Bronchial epithelial cell (primary cell): ENCODE data around the gene TRMU. TPM values are rescaled to one million over a fixed set of nuclear protein-coding genes. Genes with fewer than 3 reads are reported as not detected.

Experiments used
- DNase-seq: peaks from one replicate; pipeline ENCODE4 v3.0.0-alpha.2; 2010; ENCODE audit warnings: low read depth
- FAIRE-seq: peaks from 2 replicates; lab custom pipeline; 2011; peaks lifted over from hg19 to GRCh38; lab: Jason Lieb, UNC
- H3K27me3 ChIP-seq: 2 replicates; pipeline ENCODE4 v1.5.1; 2011; ENCODE audit warnings: low read length; ENCODE audit not compliant: control insufficient read depth, insufficient read depth
- H3K36me3 ChIP-seq: 2 replicates; pipeline ENCODE4 v1.5.1; 2011; ENCODE audit warnings: low read length; ENCODE audit not compliant: control insufficient read depth, insufficient read depth
- H3K4me3 ChIP-seq: 2 replicates; pipeline ENCODE4 v1.5.1; 2011; ENCODE audit warnings: mild to moderate bottlenecking, low read depth, low read length, control low read depth
- total RNA-seq: library from RNA; depleted of rRNA; stranded (reverse); fragments of >200 nt; gene quantifications from 2 replicates; pipeline ENCODE4 v1.2.1, GENCODE V29; 2014
- TF ChIP-seq, protein P1 (sequence below): IDR thresholded peaks from 2 replicates; pipeline ENCODE4 v1.5.1; 2011; ENCODE audit warnings: mild to moderate bottlenecking, moderate library complexity, low read length, control low read depth, inconsistent platforms; ENCODE audit not compliant: insufficient read depth, severe bottlenecking

The TRMU gene
- total RNA-seq, 1 donor from 2014 or later = 38.7 TPM

DNA sequence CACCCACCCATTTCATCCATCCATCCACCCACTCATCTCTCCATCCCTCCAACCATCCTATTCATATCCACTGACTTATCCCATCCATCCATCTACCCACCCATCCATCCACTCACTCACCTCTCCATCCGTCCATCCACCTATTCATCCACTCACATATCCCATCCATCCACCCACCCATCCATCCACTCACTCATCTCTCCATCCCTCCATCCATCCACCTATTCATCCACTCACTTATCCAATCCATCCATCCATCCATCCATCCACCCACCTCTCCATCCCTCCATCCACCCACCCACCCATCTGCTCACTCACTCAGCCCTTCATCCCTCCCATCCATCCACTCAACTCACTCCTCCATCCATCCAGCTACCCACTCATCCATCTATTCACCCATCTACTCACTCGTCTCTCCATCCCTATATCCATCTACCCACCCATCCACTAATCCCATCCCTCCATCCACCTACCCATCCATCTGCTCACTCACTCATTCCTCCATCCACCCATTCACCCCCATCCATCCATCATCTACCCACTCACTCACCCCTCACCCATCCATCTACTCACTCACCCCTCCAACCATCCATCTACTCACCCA is 36.2 kb downstream of the TRMU start:
- peaks cover 46% of the 10 kb centered on the region for H3K36me3 ChIP-seq
- DNase-seq (no peak), FAIRE-seq (peak; percentile 88)
- H3K27me3 ChIP-seq = no peaks in the 10 kb centered on the region
- H3K4me3 ChIP-seq = no peak overlapping the region
- TF ChIP-seq, protein P1, sequence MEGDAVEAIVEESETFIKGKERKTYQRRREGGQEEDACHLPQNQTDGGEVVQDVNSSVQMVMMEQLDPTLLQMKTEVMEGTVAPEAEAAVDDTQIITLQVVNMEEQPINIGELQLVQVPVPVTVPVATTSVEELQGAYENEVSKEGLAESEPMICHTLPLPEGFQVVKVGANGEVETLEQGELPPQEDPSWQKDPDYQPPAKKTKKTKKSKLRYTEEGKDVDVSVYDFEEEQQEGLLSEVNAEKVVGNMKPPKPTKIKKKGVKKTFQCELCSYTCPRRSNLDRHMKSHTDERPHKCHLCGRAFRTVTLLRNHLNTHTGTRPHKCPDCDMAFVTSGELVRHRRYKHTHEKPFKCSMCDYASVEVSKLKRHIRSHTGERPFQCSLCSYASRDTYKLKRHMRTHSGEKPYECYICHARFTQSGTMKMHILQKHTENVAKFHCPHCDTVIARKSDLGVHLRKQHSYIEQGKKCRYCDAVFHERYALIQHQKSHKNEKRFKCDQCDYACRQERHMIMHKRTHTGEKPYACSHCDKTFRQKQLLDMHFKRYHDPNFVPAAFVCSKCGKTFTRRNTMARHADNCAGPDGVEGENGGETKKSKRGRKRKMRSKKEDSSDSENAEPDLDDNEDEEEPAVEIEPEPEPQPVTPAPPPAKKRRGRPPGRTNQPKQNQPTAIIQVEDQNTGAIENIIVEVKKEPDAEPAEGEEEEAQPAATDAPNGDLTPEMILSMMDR = no peak

DNA sequence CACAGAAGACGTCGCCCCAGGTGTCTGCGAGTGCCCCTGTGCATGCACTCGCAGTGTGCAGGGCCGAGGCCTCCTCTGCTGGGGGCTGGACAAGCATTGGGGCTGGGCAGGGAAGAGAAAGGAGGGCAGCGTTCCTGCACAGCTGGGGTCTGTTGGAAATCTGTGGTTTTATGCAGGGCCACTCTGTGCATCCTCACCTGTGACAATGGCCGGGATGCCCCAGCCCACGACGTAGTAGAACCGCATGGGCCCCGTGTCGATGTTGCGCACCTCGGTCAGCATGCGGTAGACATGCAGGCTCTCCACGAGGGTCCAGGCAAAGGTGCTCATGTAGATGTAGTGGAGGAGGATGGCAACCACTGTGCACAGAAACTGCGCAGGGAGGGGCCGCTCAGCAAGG is 37.2 kb downstream of the TRMU start:
- H3K4me3 ChIP-seq = no peak overlapping the region
- FAIRE-seq (no peak), DNase-seq (no peak)
- TF ChIP-seq, protein P1 = no peak
- H3K27me3 ChIP-seq = no peaks in the 10 kb centered on the region
- H3K36me3 ChIP-seq = peaks cover 47% of the 10 kb centered on the region

DNA sequence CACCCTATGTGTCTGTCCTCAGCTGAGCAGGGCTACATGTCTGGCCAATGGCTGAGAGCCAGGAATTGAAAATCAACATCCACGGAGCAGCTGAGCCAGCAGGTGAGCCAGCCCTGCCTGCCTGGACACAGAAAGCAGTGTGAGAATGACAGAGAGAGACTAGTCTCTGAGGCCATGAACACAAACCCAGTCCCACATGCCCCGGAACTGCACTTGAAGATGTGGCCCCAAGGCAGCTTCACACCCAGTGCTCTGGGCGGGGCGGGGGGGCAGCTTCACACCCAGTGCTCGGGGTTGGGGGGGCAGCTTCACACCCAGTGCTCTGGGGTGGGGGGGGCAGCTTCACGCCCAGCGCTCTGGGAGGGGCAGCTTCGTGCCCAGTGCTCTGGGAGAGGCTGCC is 37.6 kb downstream of the TRMU start:
- Histone ChIP-seq H3K36me3 (peaks cover 46% of the 10 kb centered on the region), H3K4me3 (no peak overlapping the region), H3K27me3 (no peaks in the 10 kb centered on the region)
- no peak for FAIRE-seq
- DNase-seq = no peak
- TF ChIP-seq, protein P1 = no peak

DNA sequence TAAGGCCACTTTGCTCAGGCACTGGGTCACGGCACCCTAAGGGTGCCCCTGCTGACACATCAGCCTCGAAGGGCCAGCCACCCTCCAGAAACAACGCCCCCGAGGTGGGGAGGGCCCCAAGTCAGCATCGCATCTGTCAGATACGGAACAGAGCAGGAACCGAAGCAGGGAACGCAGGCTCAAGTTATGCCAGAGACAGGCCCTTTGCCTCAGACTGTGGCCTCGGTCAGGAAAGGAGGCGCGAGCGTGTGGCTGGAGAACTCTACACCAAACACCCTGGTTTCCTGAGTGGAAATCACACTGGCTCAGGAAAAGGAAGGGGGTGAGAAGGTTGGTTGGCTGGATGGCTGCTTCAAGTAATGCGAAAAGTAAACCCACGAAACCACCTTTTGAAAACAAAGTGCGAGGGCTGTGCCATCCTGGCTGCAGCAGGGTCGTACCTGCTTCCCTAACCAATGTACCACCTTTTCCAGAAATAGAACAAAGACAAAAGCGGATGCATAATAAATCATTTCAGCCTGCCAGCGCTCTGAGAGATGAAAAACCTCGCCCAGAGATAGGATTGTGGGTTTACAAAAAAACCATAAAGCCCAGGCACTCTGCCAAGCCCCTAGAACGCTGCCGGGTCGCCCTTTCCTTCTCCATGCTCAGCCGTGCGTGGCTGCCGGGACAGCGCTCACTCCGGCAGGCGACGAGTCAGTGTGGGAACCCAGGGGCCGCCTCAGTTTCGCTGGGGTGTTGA is 38.6 kb downstream of the TRMU start:
- no peaks in the 10 kb centered on the region for H3K27me3 ChIP-seq
- FAIRE-seq (no peak), DNase-seq (no peak)
- peaks cover 49% of the 10 kb centered on the region for H3K36me3 ChIP-seq
- H3K4me3 ChIP-seq = no peak overlapping the region
- TF ChIP-seq, protein P1 = no peak

DNA sequence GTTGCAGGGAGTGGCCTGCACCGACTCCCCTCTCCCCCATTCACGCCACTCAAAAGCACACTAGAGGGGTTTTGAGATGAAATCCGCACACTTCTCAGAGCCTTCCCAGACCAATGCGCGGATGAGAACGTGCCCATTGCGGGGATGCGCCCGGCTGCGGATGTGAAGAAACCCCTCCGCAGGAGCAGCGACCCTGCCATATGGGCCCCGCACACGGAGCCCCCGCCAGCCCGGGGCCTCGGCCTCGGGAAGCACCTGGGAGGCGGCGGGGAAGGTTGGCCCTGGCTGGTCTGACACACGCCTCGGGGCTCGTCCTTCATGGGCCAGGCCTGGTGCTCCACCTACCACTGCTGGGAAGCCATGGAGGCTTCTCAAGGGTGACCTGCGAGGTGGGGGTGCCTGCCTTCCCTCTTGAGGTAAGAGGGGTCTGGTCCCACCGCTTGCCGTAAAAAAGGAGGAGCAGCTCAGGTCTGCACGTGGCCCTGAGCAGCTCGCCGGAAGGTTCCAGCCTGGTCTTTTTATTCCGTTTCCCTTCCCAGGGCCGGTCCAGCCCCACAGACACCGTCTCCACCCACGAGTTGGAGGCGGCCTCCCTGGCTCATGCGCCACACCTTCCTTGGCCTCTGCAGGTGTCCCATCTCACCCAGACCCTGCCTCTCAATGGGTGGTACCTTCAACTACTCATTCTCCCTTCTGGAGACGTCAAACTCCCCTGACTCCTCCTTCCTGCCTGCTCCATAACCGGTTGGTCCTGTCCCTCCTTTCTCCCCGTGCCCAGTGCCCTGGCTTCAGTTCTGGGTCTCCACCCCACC is 39.4 kb downstream of the TRMU start:
- no peak overlapping the region for H3K4me3 ChIP-seq
- no peak for FAIRE-seq
- TF ChIP-seq, protein P1 = no peak

More for the DNA sequence above, 39.4 kb downstream of the TRMU start:
- H3K27me3 ChIP-seq = no peaks in the 10 kb centered on the region
- H3K36me3 ChIP-seq = peaks cover 50% of the 10 kb centered on the region
- DNase-seq = peak; percentile 70
